HG03039 (cell line): ENCODE measurements around the gene OSBPL9.
"Not testable (repeated sequence)": the region's sequence is repeated elsewhere in the genome, so short reads cannot be mapped to it uniquely, and the experiment has no call there.

Experiments used
- ATAC-seq: cut with Tn5 transposase; IDR thresholded peaks from one replicate; pipeline ENCODE4 v1.9.1; 2021; ENCODE audit warnings: mild to moderate bottlenecking, moderate library complexity; ENCODE audit not compliant: unreplicated experiment

OSBPL9 gene

DNA sequence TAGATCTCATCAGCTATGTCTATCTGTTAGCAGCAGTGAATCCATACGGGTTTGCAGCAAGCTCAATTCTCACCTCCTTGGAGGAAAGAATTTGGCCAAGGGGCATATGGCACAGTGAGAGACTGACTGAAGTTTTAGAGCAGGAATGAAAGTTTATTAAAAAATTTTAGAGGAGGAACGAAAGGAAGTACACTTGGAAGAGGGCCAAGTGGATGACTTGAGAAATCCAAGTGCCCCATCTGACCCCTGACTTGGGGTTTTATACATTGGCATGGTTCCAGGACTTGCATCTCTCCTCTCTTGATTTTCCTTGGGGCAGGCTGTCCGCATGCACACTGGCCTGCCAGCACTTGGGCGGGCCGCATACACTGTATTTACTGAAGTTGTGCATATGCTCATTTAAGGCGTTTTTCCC lies 9.2 kb upstream of the OSBPL9 start:
- ATAC-seq: no peak

DNA sequence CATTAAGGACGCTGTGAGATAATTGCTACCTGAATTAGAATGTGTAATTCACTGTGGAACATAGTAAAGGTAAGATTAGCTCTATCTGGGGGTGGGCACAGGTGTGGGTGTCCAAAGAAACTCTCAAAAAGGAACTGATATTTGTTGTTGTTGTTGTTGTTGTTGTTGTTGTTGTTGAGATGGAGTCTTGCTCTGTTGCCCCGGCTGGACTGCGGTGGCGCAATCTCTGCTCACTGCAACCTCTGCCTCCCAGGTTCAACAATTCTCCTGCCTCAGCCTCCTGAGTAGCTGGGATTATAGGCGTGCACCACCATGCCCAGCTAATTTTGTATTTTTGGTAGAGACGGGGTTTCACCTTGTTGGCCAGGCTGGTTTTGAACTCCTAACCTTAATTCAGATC lies 6.8 kb upstream of the OSBPL9 start:
- ATAC-seq: not testable (repeated sequence)

DNA sequence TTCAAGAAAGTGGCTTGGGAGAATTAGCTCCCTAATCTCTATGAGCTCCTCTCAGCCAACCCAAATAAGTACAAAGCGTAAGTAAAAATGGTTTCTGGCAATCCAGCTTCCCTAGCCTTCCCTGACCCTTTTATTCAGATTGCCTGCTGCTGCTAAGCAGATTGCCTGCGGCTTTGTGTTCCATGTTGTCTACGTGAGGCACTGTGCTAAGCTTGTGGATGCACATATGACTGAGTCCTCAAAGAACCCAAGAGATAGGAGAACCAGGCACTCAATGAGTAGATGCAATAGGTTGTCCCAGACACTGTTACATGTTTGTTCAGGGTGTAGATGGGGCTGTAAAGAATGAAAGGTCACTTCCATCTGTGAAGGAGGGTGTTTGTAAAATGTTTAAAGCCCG lies 6.3 kb upstream of the OSBPL9 start:
- ATAC-seq: no peak

DNA sequence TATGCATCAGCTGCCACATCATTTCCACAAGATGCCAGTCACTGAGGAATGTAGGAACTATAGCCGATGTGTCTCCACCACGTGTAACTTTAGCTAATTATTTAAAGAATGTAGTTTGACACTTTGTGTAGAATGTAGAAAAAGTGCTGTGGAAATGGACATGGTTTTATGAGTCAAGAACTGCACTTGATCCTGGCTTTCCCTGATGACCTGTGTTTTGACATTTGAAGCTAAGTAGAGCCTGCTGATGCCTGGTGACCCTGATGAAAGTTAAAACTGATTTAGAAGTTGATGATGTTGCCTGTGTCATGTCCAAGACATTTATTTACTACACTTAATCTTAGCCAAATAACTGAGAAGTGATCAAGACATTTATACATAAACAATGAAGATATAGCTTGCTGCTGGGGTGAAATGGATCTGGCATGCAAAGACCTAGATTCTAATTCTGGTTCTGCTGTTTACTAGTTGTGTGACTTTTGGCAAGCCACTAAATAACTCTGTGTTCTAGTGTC lies 4.4 kb upstream of the OSBPL9 start:
- ATAC-seq: no peak

DNA sequence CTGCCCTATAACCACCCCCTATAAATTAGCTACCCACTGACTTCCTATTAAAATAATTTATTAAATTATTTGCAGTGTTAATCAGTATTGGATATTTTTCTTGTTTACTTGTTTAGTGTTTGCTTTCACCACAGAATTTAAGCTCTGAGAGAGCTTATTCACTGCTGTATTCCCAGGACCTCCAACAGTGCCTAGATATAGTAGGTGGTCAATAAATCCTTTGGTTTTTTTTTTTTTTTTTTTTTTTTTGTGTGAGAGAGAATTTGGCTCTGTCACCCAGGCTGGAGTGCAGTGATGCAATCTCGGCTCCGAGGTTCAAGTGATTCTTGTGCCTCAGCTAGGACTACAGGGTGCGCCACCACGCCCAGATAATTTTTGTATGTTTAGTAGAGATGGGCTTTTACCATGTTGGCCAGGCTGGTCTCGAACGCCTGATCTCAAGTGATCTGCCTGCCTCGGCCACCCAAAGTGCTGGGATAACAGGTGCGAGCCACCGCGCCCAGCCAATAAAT lies 1.1 kb upstream of the OSBPL9 start:
- no peak for ATAC-seq

DNA sequence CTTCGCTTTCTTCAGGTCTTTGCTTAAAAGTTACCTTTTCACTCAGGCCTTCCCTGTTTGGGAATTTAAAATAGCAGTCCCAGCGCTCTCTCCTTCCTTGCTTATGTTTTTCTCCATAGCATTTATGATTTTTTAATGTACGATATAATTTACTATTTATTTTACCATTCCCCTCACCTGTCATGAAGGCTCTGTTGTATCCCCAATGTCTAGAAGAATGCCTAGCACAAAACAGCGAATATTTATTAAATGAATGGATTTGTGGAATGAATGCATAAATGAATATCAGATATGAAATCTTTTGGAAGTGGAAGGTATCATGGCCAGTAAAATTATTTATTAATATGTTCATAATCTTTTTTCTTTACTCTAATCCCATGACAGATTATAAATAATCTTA lies 402 bp upstream of the OSBPL9 start:
- ATAC-seq: no peak

DNA sequence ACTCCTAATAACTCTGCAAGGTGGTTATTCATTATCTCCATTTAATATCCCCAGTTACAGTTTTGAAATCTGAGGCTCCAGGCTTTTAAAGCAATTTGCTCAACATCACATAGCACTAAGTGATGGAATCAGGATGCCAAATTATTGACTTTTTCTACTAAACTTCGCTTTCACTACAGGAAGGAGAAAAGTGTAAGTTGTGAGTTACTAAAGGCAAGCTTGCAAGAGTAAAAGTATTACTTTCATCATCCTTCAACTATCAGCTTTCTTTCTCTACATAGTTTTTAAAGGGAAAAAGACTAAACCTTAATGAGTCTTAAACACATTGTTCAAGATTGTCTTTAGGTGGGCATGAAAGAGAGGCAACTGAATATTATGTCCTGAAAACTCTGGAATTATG lies 1.8 kb downstream of the OSBPL9 start:
- ATAC-seq: no peak

DNA sequence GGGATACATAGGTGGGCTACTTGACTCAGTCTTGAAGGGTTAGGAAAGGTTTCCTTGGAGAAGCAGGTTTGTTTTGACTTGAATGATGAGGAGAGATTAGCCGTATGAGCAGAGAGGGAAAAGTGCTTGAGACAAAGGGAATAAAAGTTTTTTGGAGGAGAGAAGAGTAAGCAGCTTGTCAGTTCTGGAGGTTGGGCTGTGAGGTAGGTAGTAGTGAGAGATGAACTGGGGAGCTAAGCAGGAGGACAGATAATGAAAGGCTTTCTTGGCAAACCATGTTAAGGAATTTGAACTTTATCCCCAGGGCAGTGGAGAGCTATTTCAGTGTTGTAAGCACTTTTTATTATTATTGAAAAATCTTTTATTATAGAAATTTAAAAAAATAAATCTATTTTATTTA lies 3.6 kb downstream of the OSBPL9 start:
- ATAC-seq: no peak

DNA sequence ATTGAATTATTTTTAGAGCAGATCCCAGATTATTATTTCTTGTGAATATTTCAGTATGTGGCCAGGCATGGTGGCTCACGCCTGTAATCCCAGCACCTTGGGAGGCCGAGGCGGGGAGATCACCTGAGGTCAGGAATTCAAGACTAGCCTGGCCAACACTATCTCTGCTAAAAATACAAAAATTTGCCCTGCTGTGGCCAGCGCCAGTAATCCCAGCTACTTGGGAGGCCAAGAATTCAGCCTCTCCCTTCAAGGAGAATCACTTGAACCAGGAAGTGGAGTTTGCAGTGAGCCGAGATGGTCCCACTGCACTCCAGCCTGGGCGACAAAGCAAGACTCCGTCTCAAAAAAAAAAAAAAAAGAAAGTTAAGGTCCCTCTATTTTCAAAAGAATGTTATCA lies 4.3 kb downstream of the OSBPL9 start:
- ATAC-seq: no peak

DNA sequence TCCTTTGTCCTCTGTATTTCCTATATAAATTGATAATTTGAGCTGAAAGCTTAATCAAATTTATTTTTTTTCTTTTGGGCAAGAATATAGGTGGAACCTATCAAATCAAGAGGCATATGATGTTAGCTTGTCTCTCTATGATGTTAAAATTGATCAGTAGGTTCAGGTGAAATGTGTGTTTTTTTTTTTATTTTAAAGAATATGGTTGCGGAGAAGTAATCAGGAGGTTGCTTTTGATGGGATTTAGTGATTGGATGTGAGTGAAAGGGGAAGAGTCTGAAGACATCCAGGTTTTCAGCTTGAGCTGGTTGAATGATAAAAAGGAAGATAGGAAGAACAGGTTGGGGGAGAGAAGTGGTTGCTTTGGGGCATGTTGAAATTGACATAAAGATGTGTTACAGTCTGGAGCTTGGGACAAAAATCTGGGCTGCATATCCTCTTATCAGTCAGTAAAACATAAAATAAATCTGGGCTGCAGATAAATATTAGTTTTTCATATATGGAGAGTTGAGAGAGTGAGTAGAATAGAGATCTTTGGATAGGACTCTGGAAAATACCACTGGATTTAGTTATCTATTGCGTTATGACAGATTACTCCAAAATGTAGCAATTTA lies 5.1 kb downstream of the OSBPL9 start:
- no peak for ATAC-seq

DNA sequence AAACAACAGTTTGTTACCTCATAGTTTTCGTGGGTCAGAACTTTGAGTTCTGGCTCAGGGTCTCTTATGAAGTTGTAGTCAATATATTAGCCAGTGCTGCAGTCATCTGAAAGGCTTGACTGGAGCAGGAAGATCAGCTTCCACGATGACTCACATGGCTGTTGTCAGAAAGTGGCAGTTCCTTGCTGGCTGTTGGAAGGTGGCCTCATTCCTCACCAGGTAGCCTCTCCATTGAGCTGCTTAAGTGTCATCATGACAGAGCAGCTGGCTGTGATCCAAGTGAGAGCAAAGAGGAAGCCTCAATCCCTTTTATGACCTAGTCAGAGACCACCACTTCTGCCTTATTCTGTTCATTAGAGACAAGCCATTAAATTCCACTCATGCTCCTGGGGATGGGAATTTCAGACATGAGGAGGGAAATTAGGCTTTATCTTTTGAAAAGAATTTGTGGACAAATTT lies 5.6 kb downstream of the OSBPL9 start:
- no peak for ATAC-seq

DNA sequence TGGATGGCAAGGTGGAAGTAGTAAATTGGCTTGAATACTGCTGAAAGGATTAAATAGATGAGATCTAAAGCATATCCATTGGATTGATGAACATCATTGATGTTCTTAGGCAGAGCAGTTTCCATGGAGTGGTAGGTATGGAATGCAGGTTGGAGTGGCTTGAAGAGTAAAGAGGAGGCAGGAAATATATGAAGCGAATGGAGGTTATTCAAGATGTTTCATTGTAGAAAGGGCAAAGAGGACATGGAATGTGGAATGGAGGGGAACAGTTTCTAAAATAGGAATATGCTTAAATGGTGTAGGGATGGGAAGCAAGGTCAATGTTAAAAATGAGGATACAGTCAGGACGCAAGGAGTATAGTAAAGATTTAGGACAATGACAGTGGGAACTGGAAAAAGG lies 6.1 kb downstream of the OSBPL9 start:
- ATAC-seq: no peak

DNA sequence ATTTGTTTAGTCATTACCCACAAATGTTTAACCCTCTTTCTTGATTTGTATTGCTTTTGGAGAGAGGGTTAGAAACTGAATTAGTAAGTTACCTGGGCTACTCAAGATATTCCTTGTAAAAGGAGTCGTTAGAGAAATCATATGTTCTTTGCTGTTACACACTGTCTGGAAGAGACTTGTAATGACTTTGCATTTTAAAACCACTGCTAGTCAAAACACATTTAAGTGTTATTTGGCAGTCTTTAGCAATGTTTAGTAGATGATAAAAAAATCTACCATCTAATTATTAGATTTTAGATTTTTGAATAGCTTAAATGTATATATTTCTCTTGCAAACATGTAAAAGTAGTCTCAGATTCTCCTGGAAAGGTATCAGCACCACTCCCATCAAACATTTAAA lies 6.6 kb downstream of the OSBPL9 start:
- no peak for ATAC-seq

DNA sequence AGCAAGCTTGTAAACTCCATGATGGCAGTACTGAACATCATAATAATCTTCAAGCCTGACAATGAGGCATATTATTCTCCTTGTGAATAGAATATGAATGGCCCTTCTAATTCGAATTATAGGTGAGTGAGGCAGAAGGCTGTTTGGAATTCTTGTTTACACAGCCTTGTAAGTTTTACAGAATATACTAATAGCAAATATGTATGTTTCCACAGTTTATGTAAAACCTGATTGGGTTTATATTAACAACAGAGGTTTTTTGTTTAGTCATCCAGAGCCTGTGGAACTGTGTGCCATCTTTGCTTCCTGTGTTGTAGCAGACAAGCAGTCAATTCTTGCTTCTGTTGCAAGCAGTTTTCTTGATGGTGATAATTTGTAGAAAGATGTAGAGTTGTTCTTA lies 8.0 kb downstream of the OSBPL9 start:
- ATAC-seq: no peak

DNA sequence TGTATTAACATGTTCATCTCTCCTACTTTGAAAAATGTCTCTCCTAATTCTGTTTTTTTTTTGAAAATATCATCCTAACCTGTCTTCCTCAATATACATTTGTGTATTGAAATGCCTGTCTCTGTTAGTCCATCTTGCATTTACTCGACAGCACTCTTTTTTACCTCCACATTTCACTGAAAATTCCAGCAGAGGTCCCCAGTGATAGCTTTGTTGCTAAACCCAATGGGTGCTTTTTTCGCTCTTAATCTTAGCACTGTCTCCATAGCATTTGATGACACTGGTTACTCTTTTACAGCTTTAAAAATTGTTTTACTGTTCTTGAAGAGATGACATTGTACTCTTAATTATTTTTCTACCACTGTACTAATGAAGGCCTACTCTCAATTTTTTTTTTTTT lies 10.8 kb downstream of the OSBPL9 start:
- ATAC-seq: no peak

DNA sequence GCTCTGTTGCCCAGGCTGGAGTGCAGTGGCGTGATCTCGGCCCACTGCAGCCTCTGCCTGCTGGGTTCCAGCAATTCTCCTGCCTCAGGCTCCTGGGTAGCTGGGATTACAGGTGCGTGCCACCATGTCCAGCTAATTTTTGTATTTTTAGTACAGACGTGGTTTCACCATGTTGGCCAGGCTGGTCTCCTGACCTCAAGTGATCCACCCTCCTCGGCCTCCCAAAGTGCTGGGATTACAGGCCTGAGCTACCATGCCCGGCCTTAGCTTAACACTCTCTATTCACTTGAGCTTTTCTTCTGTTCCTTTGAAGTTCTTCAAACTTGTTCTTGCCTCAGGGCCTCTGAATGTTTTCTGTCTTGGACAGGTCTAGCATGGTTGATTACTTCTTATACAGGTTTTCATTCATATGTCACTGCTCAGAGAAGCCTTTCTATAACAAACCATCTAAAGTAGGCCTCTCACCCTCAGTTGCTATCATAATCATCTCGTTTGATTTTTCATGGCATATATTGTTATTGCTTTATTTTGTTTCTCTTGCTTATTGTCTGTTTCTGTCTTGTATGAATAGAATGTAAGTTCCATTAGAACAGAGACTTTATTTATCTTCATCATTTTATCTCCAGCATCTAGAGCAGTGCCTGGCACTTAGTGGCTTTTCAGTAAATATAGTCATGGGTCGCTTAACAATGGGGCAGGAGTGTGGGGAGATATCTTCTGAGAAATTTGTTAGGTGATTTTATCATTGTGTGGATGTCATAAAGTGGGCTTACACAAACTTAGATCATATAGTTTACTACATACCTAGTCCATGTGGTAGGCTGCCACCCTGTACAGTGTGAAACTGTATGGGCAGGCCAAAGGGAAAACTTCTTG lies 12.1 kb downstream of the OSBPL9 start:
- ATAC-seq: no peak

DNA sequence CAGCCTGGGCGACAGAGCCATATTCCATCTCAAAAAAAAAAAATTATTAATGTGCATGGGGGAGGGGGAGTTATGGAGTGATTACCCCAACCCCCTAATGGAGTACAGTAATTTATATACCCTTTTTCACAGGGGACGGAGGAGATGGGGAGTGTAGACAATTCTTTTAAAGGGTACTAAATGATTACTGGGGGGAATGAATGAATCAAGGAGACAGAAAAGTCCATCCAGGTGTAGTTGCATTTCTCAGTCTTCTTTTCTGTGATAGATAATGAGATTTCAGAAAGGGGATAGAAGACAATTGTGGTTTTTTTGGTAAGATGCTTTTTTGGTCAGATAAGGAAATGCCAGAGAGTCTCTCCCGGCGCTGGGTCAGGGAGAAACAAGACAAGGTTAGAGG lies 13.0 kb downstream of the OSBPL9 start:
- ATAC-seq: no peak

DNA sequence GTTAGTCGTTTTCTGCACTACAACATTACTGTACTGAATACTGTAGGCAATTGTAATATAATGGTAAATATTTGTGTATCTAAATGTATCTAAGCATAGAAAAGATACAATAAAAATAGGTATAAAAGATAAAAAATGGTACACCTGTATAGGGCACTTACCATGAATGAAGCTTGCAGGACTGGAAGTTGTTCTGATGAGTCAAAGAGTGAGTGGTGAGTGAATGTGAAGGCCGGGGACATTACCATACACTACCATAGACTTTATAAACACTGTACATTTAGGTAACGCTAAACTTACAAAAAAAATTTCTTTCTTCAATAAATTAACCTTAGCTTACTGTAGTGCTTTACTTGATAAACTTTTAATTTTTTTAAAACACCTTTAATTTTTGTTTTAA lies 13.5 kb downstream of the OSBPL9 start:
- no peak for ATAC-seq

DNA sequence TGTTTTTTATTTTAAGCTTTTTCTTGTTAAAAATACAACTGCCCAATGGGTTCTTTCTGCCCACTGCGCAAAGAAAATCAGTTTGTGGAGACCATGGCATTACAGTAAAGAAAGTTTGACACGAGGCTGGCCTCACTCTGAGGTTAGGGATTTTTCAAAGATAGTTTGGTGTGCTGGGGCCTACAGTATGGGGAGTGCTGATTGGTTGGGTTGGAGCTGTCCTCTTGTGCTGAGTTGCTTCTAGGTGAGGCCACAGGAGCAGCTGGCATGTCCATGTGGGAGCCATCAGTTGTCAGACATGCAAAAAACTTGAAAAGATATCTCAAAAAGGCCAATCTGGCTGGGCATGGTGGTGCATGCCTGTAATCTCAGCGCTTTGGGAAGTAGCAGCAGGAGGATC lies 14.0 kb downstream of the OSBPL9 start:
- ATAC-seq: no peak

DNA sequence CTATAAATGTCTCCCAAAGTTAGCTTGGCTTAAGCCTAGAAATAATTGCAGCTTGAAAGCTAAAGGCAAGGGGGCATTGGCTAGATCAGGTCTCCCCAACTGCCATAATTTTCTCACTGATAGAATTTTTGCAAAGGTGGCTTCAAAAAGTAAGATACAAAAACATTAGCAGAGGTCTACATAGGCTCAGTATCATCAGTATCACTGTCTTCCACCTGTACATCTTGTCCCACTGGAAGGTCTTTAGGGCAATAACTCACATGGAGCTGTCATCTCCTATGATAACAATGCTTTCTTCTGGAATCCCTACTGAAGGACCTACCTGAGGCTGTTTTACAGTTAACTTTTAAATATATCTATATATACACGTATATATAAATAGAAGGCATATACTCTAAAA lies 14.9 kb downstream of the OSBPL9 start:
- ATAC-seq: no peak

DNA sequence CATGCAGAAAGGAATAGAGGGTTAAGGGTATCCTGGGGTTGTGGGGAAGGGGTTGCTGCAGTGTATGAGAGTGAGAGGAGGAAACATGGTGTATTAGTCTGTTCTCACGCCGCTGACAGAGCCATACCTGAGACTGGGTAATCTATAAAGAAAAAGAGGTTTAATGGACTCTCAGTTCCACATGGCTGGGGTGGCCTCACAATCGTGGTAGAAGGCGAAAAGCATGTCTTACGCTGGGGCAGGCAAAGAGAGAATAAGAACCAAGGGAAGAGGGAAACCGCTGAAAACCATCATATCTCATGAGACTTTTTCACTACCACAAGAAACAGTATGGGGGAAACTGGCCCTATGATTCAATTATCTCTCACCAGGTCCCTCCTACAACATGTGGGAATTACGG lies 17.7 kb downstream of the OSBPL9 start:
- ATAC-seq: no peak

DNA sequence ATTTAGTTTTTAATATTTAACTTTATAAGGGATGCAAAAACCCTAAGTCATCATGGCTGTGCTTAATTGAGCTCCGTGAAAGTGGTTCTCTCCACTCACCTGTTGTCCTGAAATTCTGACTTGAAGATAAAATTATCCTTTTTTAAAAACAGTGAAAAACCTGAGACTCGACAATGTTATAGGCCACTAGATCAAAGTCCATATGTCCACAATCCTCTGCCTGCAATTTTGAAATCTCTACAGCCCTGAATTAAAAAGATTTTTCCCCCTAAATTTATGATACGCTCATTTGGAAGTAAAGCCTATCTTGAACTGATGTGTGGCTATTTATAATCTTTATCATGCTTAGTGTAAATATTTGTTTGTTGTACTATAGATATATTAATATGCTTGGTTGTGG lies 18.7 kb downstream of the OSBPL9 start:
- no peak for ATAC-seq
